ENCODE results near the gene PHLPP2.
A peak's percentile ranks its signal among the peaks of the same experiment; 100 is the strongest.

GRCh38 chr16:71746442-71747046, 22.0 kb upstream of the PHLPP2 start:
- peak; percentile 96 for TF ChIP-seq CTCF (conservative IDR thresholded peaks at IDR 0.05; ENCODE audit: low read length)
- no peak for TF ChIP-seq EZH2phosphoT487 (IDR thresholded peaks at IDR 0.05; ENCODE audit: borderline replicate concordance, low read depth, low read length)
